OCI-M2 (cell line): Measurements from ENCODE around the gene IPCEF1.

Experiments used
- DNase-seq: peaks from one replicate; lab custom pipeline; 2025; ENCODE audit not compliant: unreplicated experiment; lab: John Stamatoyannopoulos, UW

The IPCEF1 gene

DNA sequence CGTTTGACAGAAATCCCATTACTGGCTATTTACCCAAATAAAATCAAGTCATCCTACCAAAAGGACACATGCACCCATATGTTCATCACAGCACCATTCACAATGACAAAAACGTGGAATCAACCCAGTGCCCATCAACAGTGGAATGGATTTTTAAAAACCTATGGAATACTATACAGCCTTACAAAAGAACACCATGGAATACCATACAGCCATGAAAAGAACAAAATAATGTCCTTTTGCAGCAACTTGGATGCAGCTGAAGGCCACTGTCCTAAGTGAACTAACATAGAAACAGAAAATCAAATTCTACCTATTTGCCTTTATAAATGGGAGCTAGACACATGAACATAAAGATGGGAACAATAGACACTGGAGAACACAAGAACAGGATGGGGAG is 17.4 kb upstream of the IPCEF1 start:
- no peak for DNase-seq

DNA sequence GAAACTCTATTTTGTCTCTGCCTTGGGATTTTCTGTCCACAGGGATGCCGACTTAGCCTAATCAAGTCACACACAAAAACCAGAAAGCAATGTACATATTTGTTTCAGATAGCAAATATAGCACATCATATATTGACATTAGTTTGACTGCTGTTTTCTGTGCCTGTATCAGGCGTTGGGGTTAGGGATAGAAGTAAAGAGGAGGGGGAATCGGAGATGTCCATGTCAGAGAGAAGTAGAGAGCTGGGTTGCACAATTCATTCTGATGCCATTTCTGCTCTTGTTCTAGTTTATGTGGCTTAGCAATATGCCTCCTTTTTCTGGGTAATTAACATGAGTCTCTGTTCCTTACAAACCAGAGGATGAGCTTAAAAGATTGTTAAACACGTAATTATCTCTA is 14.7 kb upstream of the IPCEF1 start:
- DNase-seq = no peak

DNA sequence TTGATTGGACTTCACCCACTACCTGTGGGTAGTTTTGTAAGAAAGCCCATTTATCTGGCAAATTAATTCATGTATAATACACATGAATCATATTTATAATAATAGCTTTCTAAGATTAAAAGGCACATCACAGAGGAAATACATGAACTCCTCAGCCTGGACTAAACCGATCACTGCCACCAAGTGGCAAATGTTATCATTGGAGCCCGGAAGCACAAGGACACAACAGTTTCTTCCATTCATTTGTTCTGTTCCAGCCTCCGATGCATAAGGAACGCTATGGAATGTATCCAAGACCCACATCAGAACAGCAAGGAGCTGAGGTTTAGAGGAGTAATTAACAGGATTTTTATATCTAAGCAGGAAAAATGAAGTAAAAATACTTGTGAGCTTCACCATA is 13.9 kb upstream of the IPCEF1 start:
- DNase-seq = no peak

DNA sequence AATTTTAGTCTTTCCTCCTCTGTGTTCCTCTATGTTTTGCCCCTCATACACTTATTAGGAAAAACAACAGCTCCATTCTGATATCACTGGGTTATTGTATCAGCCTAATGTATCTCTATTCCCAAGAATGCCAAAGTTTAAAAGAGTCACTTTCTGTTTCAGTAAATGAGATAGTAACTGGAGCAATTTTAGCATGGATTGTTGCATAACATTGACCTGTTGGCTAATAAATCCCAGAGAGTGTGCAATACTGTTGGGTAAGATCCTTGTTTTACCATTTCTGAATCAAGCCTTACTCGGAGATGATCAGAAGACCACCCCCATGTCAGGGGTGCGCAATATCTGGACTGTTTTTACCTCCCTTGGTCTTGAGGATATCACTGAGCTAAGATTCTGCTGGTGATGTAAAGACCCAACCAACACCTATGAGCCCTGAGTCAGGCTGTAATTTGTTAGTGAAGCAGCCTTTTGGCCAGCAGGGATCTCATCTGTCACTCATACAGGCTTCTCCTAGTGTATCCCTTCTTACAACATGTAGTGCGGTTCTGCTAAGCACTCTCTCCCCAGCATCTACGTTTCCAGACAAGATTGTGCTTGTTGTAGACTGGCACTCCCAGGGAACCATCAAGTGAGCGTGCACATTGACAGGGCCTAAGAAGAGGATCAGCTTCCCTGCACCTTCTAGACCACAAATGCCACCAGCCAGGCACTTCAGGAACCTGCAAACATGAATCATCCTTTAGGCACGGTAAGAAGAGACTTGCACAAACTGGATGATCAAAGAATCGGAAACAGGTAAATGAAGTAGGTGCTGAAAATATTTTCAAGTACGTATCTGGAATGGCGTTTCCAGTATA is 11.5 kb upstream of the IPCEF1 start:
- no peak for DNase-seq

DNA sequence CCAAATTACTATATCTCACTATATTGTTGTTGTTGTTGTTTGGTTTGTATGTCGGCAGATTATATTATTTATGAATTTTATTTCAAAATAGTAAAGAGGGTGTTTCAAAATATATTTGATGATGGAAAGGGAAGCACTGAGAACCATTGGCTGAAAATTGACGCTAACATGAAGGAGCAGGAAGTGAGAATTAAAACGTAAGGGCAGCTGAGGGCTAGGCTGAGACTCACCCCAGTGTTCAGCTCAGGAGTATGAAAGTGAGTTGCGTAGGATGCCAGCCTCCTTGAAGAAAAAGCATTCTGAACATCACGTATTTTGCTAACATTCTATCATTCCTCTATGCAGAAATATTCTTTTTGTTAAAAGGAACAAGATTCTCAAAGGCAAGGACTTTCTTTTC is 10.7 kb upstream of the IPCEF1 start:
- DNase-seq = no peak

DNA sequence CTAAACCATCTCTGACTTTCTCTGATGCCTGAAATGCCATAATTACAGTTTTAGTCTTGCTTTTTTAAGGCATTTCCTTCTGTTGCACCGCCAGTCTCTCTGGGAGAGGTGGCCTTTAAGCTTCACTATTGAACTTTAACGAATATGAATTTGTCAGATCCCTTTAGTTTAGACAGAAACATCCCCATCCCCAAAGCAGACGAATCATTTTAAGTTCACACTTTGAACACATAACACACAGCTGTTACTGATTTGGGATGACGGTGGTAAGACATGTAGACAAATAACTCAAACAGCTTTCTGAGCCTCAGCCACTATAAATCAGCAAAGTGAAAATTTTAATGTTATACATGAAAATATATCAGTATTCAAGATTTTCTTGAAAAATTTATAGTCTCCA is 7.2 kb upstream of the IPCEF1 start:
- no peak for DNase-seq

DNA sequence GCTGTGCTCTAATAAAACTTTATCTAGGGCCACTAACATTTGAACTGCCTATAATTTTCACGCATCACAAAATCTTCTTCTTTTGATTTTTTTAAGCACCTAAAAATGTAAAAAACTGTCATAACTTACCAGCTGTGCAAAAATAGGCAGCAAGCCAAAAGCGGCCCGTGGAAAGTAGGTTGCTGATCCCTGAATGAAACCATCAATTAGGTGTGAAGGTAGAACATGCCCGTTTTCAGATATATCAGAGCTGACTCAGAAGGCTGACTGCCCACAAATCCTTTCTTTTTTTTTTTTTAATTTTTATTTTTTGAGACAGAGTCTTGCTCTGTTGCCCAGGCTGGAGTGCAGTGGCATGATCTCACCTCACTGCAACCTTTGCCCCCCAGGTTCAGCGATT is 4.9 kb upstream of the IPCEF1 start:
- no peak for DNase-seq

DNA sequence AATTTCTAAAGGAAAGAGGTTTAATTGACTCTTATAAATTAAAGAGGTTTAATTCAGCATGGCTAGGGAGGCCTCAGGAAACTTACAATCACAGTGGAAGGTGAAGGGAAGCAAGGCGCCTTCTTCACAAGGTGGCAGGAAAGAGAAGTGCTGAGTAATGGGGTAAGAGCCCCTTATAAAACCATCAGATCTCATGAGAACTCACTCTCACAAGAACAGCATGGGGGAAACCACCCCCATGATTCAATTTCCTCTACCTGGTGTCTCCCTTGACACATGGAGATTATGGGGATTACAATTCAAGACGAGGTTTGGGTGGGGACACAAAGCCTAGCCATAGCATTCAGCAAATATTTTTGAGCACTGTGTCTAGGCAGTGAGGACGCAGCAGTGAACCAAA is 3.9 kb upstream of the IPCEF1 start:
- no peak for DNase-seq

DNA sequence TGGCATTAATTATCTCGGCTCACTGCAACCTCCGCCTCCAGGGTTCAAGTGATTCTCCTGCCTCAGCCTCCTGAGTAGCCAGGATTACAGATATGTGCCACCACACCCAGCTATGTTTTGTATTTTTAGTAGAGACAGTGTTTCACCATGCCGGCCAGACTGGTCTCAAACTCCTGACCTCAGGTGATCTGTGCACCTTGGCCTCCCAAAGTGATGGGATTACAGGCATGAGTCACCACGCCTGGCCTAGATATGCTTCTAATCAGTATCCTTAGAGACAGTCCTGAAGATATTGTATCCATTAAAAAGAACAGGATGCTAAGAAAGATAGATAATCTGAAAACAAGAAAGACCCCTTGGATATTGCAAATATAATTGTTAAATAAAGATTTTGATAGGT is 3.1 kb upstream of the IPCEF1 start:
- no peak for DNase-seq

DNA sequence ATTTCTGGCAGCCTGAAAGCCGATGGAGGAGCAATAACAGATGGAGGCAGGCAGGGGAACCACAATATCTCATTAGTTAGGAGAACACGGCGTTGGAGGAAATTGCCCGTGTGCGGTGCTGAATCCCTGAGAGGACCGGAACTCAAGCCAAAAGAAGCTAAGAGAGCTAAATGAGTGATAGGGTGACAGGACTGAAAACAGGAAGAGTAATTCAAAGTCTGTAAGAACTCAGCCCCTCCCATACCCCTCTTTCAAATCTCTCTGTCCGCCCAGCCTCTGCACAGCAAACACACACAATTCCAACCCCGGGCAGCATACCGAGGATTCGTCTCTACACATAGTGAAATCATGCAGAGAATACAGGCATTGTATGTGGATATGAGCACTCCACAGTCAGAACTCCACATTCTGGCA is 2.6 kb upstream of the IPCEF1 start:
- no peak for DNase-seq

DNA sequence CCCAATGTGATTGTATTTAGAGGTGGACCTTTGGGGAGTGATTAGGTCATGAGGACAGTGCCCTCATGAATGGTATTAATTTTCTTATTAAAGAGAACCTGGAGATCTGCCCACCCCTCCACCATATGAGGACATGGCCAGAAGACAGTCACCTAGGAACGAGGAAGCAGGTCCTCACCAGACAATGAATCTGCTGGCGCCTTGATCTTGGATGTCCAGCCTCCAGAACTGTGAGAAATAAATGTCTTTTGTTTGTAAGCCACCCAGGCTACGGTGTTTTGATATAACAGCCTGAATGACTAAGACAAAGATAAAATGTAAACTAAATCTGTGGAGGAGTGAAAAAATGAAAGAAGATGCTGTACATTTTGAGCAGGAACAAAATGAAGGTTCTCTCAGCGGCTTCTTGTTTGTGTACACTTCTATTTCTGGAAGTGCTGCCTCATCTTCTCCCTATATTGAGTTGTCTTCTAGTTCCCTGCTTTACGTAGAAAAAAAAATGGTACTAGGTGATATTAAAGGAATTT is 1.5 kb upstream of the IPCEF1 start:
- no peak for DNase-seq

DNA sequence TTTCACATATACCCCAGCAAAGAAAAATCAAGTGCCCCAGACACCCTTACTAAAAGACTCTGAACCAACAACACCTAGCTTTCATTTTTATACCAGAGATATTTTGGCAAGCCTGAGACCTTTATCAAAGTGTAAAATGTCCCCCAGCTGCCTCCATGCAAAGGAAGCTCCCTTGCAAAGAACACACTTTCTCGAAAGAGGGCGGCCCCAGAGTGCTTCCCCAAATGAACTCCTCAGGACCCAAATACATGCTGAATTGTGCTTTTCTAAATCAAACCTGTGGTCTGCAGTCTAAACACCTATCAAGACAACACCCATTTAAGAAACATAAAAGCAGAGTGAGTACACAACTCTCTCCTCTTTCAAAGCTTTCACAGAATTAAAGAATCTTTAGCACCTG is 490 bp downstream of the IPCEF1 start:
- no peak for DNase-seq

DNA sequence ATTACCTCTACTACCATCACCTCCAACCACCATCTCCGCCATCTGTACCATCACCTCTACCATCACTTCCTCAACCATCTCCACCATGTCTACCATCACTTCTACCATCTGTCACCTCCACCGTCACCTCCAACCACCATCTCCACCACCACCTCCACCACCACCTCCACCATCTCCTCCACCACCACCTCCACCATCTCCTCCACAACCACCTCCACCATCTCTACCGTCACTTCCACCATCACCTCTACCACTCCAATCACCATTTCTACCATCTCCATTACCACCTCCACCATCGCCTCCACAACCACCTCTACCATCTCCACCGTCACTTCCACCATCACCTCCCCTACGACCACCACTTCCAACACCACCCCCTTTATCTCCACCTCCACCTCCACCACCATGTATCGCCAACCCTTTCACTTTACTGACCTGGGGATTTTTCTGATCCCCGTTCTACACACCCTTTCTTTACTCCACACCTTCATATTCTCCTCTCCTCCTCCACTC is 2.3 kb downstream of the IPCEF1 start:
- DNase-seq = no peak

DNA sequence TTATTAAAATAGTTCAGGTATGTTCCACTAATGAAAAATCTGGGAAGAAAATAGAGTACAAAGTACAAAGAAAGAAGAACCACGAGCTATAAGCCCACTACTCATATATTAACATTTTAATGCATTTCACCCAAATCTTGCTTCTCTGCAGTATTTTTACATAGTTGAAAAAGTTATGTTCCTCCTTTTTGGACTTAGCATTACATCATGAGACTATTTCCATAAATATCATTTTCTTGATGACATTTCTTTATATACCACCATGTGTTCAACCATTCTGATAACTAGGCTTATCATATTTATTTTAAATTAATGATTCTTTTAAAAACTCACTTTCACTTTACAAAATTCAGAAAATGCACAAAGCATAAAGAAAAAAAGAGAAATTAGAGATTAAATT is 3.0 kb downstream of the IPCEF1 start:
- DNase-seq = no peak

DNA sequence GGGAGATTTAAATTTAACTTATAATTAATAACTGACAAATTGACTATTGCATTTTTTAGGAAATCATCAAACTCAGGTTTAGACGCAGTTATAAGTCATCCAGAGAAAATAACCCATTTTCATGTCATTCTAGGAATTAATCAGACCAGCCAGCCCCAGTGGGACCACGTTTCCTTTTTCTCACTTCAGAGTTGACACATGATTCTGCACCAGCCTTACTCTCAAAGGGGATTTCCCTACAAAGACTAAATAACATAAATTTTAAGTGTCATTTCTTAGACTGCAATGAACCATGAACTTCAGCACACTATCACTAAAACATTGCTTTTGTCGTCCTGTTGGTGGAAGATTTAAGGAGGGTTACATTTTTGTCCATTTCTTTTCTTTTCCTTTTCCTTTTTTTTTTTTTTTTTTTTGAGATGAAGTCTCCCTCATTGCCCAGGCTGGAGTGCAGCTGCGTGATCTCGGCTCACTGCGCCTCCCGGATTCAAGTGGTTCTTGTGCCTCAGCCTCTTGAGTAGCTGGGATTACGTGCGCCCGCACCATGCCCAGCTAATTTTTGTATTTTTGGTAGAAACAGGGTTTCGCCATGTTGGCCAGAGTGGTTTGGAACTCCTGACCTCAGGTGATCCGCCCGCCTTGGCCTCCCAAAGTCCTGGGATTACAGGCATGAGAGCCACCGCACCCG is 3.6 kb downstream of the IPCEF1 start:
- DNase-seq = no peak

DNA sequence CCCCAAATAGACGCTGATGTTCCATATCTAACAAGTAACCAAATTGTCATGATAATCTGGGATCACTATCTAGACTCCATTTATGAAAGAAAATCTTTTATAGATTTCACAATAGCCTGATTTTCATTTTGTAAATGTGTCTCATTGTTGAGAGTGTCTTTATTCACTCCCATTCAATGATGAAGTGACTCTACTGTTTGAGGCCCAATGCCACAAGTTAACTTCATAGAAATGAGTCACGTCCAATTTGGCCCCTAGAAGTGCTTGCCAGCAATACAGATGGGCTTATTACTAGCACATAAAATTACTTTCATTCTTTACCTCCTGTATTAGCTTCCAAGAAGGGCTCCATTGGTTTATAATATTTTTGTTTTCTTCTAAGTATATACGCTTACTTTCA is 6.3 kb downstream of the IPCEF1 start:
- no peak for DNase-seq

DNA sequence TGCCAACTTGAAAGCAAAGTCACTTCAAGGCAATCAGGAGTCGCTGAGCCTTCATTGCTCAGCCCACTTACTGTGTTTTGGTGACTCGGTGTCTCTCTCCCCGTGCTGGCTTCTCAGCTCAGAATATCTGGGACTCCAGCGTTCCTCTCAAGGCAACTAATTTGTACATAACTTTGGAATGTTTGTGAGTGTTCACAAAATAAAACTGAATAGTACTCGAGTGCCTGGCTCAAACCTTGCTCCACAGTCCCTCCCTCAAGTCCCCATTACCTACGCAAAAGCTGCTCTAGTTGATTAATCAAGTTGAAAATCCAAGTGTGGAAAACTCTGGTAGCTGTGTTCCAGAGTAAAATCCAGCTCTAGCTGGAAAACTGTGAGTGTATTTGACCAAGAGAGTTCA is 8.6 kb downstream of the IPCEF1 start:
- DNase-seq = no peak

DNA sequence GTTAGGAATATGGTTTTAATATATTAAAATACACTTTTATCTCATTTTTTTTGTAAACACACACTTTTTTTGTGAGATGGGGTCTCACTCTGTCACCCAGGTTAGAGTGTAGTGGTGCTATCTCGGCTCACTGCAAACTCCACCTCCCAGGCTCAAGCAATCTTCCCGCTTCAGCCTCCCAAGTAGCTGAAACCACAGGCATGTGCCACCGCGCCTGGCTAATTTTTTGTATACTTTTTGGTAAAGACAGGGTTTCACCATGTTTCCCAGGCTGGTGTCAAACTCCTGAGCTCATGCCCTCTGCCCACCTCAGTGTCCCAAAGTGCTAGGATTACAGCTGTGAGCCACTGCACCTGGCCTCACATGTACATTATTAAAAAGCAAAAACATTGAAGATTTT is 10.8 kb downstream of the IPCEF1 start:
- DNase-seq = no peak

DNA sequence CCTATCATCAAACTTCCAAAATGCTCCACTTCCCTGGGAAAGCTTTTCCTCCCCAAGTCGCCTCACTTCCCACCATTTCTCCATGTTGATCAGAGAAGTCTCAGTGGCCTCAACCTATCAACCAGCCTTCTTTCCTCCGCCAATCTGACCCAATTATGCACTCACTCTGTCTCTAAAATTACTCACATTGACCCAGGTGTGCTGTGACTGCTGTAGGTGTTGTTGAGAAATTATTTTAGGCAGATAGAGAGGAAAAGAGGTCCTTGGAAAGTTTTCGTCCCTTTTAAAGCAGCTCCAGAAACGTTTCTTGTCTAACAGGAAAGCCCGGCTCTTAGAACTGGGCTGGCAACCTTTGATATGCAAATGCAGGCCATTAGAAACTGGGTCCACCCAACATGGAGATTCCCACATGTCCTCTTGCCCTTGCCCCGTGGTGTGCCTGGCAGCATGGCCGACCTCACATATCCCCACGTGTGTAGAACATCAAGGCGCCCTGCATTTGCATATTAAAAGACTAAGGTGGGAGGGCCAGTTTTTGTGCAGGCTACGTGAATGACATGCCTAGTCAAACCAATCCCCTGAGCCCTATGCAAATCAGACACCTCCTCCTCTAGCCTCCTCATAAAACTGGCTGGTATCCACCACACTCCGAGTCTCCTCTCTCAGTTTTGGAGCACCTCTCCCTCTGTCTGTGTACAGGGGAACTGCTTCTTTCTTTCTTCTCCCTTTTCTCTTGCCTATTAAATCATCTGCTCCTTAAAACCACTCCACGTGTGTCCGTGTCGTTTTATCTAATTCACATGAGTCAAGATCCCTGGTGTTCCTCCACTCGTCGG is 12.9 kb downstream of the IPCEF1 start:
- DNase-seq = no peak

DNA sequence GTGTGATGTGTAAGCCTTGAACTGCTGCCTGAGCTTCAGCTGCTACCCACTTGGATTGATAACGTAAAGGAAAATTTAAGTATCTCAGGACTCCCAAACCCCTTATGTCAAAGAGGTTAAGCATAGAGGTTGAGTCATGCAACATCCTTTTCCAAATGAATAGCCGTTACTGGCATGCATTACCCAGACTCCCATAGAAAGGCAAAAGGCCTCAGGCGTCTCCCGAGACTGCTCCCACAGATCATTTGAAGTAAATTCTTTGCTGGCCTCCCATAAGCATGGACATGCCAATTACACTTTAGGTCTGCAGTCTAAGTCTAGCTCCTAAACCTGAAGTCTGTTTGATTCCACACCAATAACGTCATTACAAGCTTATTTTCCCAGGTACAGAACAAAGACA is 14.7 kb downstream of the IPCEF1 start:
- no peak for DNase-seq

DNA sequence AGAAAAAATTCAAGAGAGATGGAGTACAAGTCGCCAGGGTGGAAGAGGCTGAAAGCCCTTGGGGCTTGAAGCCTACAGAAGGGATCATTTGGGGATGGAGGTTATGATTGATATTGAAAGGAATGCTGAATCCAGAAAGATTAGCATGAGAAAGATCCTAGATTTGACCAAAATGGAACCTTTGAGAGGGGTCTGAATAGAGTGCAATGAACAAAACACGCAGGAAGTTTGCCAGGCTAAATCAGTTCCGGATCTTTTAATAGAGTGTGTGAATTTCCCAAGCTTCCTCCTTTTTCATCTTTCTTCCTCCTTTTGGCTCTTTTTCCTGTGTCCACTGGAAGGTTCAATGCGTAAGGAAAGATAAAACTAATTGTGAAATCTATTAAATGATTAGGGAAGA is 15.3 kb downstream of the IPCEF1 start:
- DNase-seq = no peak
